ENCODE data around the gene SYNCRIP.
A peak's percentile ranks its signal among the peaks of the same experiment; 100 is the strongest.
"Not testable (repeated sequence)": the region's sequence is repeated elsewhere in the genome, so short reads cannot be mapped to it uniquely, and the experiment has no call there.

The SYNCRIP gene

DNA sequence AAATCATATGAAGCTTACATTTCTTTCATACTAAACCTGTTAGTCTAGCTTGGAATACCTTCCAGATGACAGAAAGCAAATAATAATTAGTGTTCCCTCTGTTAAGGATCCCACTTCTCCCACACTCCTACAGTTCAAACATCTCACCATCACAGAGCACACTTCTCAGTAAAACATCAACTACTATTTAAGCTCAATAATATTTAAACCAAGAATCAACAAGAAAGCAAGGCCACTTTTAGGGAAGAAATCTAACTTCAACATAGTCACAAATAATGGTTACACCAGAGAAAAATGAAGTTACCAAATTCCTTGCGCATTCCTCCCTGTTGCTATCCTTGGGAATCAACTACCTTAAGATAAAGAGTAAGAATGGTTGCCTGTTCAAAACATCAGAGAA, 50.7 kb downstream of the SYNCRIP start:
- H3K4me1 Mint-ChIP-seq (ENCODE audit: low read depth) = peaks cover 47% of the 10 kb centered on the region
- peaks cover 5% of the 10 kb centered on the region for H3K9me3 Mint-ChIP-seq
- peak overlapping the region; percentile 96 for H3K4me3 Mint-ChIP-seq
- H3K36me3 Mint-ChIP-seq (ENCODE audit: low read depth) = peaks cover 26% of the 10 kb centered on the region
- no peaks in the 10 kb centered on the region for H3K27me3 Mint-ChIP-seq
- peak overlapping the region; percentile 68 for H3K27ac Mint-ChIP-seq

DNA sequence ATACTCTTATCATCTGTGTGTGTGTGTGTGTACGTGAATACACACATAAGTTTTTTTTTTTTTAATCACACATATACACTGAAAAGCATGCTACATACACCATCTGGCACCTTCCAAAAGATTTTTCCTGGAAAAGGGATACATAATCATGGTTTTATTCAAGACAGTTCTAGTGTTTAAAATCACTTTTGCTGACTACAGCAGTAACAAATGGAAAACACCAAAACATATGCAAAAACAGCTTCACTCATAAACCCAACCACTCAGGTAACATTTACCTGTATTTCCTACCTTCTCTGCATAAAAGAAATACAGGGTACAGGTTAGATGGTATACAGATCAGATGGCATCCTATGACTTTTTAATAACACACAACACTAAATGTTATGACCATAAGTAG, 51.5 kb downstream of the SYNCRIP start:
- H3K27me3 Mint-ChIP-seq = no peaks in the 10 kb centered on the region
- peaks cover 5% of the 10 kb centered on the region for H3K9me3 Mint-ChIP-seq
- H3K36me3 Mint-ChIP-seq (ENCODE audit: low read depth) = peaks cover 26% of the 10 kb centered on the region
- H3K27ac Mint-ChIP-seq = no peak overlapping the region
- peaks cover 47% of the 10 kb centered on the region for H3K4me1 Mint-ChIP-seq (ENCODE audit: low read depth)
- H3K4me3 Mint-ChIP-seq = peak overlapping the region; percentile 51

DNA sequence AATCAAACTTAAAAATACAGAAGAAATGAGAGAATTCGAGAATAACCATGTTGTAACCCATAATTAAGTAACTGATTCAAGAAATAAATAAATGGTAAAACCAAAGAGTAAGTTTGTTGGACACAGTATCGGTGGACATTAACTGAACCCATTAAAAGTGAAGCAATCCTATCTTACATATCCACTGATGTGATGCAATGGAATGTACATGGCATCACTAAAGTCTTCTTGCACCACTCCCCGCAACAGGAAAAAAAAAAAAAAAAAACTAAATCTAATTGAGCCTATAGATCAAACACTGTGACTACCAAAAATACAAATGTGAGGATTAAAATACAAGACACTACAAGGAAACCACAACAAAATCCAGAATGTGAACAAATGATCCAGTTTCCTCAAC, 56.9 kb downstream of the SYNCRIP start:
- Mint-ChIP-seq H3K27ac (no peak overlapping the region), H3K9me3 (peaks cover 30% of the 10 kb centered on the region), H3K36me3 (ENCODE audit: low read depth) (peaks cover 68% of the 10 kb centered on the region), H3K4me3 (no peak overlapping the region), H3K4me1 (ENCODE audit: low read depth) (peaks cover 42% of the 10 kb centered on the region), H3K27me3 (no peaks in the 10 kb centered on the region)

GRCh38 chr6:85582832-85583231, 59.9 kb downstream of the SYNCRIP start:
- Mint-ChIP-seq H3K36me3 (ENCODE audit: low read depth) (peaks cover 63% of the 10 kb centered on the region), H3K9me3 (peaks cover 25% of the 10 kb centered on the region), H3K4me1 (ENCODE audit: low read depth) (peaks cover 35% of the 10 kb centered on the region)
- H3K4me3 Mint-ChIP-seq, H3K27me3 Mint-ChIP-seq, H3K27ac Mint-ChIP-seq: not testable (repeated sequence)

GRCh38 chr6:85581572-85581971, 61.1 kb downstream of the SYNCRIP start:
- H3K27me3 Mint-ChIP-seq = no peaks in the 10 kb centered on the region
- peaks cover 25% of the 10 kb centered on the region for H3K9me3 Mint-ChIP-seq
- peaks cover 35% of the 10 kb centered on the region for H3K4me1 Mint-ChIP-seq (ENCODE audit: low read depth)
- H3K4me3 Mint-ChIP-seq = no peak overlapping the region
- peaks cover 63% of the 10 kb centered on the region for H3K36me3 Mint-ChIP-seq (ENCODE audit: low read depth)
- no peak overlapping the region for H3K27ac Mint-ChIP-seq

DNA sequence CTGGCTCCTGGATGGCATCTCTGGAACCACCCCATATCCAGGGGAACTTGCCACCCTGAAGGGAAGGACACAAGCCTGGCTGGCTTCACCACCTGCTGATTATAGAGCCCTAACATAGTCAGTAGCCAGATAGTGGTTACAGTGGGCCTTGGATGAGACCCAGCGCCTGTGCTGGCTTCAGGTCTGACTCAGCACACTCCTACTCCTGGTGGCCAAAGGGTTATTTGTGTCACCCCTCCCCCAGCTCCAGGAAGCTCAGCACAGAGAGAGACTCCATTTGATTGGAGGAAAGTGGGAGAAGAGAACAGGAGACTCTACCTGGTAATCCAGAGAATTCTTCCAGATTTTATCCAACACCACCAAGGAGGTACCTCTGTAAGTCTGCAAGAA, 61.8 kb downstream of the SYNCRIP start:
- Mint-ChIP-seq H3K27me3 (no peaks in the 10 kb centered on the region), H3K27ac (no peak overlapping the region), H3K9me3 (peaks cover 25% of the 10 kb centered on the region), H3K4me3 (no peak overlapping the region), H3K36me3 (ENCODE audit: low read depth) (peaks cover 60% of the 10 kb centered on the region), H3K4me1 (ENCODE audit: low read depth) (peaks cover 32% of the 10 kb centered on the region)

- Mint-ChIP-seq H3K9me3 (peaks cover 25% of the 10 kb centered on the region), H3K27me3 (no peaks in the 10 kb centered on the region), H3K36me3 (ENCODE audit: low read depth) (peaks cover 54% of the 10 kb centered on the region), H3K4me1 (ENCODE audit: low read depth) (peaks cover 34% of the 10 kb centered on the region), H3K4me3 (no peak overlapping the region), H3K27ac (no peak overlapping the region)
These were observed 62.4 kb downstream of the SYNCRIP start for GRCh38 chr6:85580118-85580877.

- H3K27me3 Mint-ChIP-seq = no peaks in the 10 kb centered on the region
- peaks cover 32% of the 10 kb centered on the region for H3K4me1 Mint-ChIP-seq (ENCODE audit: low read depth)
- no peak overlapping the region for H3K4me3 Mint-ChIP-seq
- H3K9me3 Mint-ChIP-seq = peaks cover 18% of the 10 kb centered on the region
- peaks cover 47% of the 10 kb centered on the region for H3K36me3 Mint-ChIP-seq (ENCODE audit: low read depth)
- no peak overlapping the region for H3K27ac Mint-ChIP-seq
These were observed 63.1 kb downstream of the SYNCRIP start for GRCh38 chr6:85579581-85579980.

DNA sequence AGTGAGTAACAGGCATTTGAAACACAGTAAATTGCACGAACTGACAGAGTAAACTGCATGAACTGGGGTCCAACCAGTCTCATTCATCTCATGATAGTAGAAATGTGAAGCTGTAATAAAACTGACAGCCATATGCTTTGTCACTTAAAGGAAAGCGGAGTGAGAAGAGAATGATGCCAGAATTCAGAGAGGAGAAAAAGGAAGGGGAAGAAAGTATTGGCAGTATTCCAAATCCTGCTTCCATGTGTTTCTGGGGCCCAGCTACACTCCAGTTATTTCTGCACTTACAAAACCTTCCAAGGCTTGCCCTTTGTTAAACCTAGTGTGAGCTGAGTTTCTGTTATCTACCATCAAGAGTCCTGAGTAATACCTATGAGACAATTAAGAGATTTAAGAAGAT, 66.2 kb downstream of the SYNCRIP start:
- Mint-ChIP-seq H3K4me3 (no peak overlapping the region), H3K4me1 (ENCODE audit: low read depth) (peaks cover 27% of the 10 kb centered on the region), H3K27ac (no peak overlapping the region), H3K36me3 (ENCODE audit: low read depth) (peaks cover 27% of the 10 kb centered on the region), H3K27me3 (no peaks in the 10 kb centered on the region), H3K9me3 (no peaks in the 10 kb centered on the region)

- no peak overlapping the region for H3K4me3 Mint-ChIP-seq
- peaks cover 26% of the 10 kb centered on the region for H3K36me3 Mint-ChIP-seq (ENCODE audit: low read depth)
- H3K4me1 Mint-ChIP-seq (ENCODE audit: low read depth) = peaks cover 16% of the 10 kb centered on the region
- H3K9me3 Mint-ChIP-seq = no peaks in the 10 kb centered on the region
- H3K27me3 Mint-ChIP-seq = no peaks in the 10 kb centered on the region
- H3K27ac Mint-ChIP-seq = no peak overlapping the region
These were observed 67.6 kb downstream of the SYNCRIP start for GRCh38 chr6:85574932-85575598.

DNA sequence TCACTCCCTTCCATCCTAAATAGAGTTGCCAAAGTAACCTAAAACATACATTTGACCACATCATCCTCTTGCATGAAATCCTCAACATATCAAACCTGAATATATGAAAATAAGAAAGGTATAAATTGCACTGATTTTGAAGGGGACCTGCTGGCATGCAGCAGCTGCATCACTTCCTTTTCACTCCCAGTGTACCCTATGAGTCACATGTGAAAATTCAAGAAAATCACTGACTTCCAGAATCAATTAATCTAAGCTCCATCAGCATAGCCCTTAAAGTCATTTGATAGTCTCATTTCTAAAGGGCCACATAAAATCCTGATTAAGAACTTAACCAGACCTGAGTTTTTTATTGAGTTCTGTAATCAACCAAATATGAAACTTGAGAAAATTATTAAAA, 73.4 kb downstream of the SYNCRIP start:
- no peaks in the 10 kb centered on the region for H3K9me3 Mint-ChIP-seq
- H3K27ac Mint-ChIP-seq = no peak overlapping the region
- H3K4me3 Mint-ChIP-seq = no peak overlapping the region
- no peaks in the 10 kb centered on the region for H3K27me3 Mint-ChIP-seq
- peaks cover 11% of the 10 kb centered on the region for H3K4me1 Mint-ChIP-seq (ENCODE audit: low read depth)
- peaks cover 64% of the 10 kb centered on the region for H3K36me3 Mint-ChIP-seq (ENCODE audit: low read depth)

- peaks cover 66% of the 10 kb centered on the region for H3K36me3 Mint-ChIP-seq (ENCODE audit: low read depth)
- no peak overlapping the region for H3K27ac Mint-ChIP-seq
- H3K9me3 Mint-ChIP-seq = no peaks in the 10 kb centered on the region
- H3K27me3 Mint-ChIP-seq = no peaks in the 10 kb centered on the region
- H3K4me1 Mint-ChIP-seq (ENCODE audit: low read depth) = peaks cover 11% of the 10 kb centered on the region
- H3K4me3 Mint-ChIP-seq = no peak overlapping the region
These were observed 74.3 kb downstream of the SYNCRIP start for GRCh38 chr6:85568411-85568810.

DNA sequence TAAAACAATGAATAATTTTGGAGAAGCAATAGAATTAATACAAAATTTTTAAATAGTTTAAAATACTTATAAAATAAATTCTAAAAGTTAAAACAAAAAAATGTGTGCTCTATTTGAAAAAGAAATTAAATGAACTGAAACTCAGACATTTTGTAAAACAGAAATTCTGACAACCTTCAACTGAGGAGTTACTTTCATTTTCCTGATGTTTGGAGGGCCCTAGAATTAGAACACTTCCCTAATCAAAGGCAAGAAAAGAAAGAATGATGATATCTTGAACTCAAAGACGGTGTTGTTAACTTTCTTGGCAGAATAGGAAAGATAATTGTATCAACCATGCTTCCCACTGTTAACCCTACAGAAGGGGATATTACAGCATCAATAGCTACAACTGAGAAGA, 77.0 kb downstream of the SYNCRIP start:
- Mint-ChIP-seq H3K27me3 (no peaks in the 10 kb centered on the region), H3K4me3 (no peak overlapping the region), H3K36me3 (ENCODE audit: low read depth) (peaks cover 64% of the 10 kb centered on the region), H3K9me3 (no peaks in the 10 kb centered on the region), H3K4me1 (ENCODE audit: low read depth) (peaks cover 11% of the 10 kb centered on the region), H3K27ac (no peak overlapping the region)

GRCh38 chr6:85564223-85564622, 78.5 kb downstream of the SYNCRIP start:
- not testable (repeated sequence) for H3K4me1 Mint-ChIP-seq (ENCODE audit: low read depth); H3K4me3 Mint-ChIP-seq; H3K27ac Mint-ChIP-seq; H3K27me3 Mint-ChIP-seq; H3K9me3 Mint-ChIP-seq
- H3K36me3 Mint-ChIP-seq (ENCODE audit: low read depth) = peaks cover 65% of the 10 kb centered on the region
